ENCODE results near the gene EXOC3.

- TF ChIP-seq CTCF (conservative IDR thresholded peaks at IDR 0.05; ENCODE audit: low read depth, low read length): no peak
- no peak for TF ChIP-seq EZH2 (IDR thresholded peaks at IDR 0.05; ENCODE audit: low read length, unreplicated experiment)
Observed at GRCh38 chr5:439181-439580, 3.8 kb upstream of the EXOC3 start.
